ENCODE data around the gene CCDC90B. TPM values are rescaled to one million over a fixed set of nuclear protein-coding genes. Genes with fewer than 3 reads are reported as not detected.

CCDC90B gene
- total and polyA plus RNA-seq, 2 donors (not counting 3 experiments of a cell fraction or from before 2014, with no cell fraction given), result 24.3 to 45.8 TPM

DNA sequence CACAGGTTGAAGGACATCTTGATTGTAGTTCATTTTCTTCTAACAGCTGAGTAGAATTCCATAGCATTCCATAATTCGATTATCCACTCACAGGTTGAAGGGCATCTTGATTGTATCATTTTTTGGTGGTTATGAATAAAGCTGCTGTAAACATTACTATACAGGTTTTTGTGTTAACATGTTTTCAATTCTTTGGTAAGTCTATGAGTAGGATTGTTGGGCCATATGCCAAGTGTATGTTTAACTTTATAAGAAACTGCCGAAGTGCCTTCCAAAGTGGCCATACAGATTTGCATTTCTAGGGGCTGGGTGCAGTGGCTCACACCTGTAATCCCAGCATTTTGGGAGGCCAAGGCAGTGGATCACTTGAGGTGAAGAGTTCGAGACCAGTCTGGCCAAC is 48.1 kb downstream of the CCDC90B start:
- Histone ChIP-seq H3K79me2 (ENCODE audit: control insufficient read depth, insufficient read depth, low read length) (no peaks in the 10 kb centered on the region), H3K4me3 (replicated peaks in 1 of 3; ENCODE audit: insufficient read depth in 1 of 3, low read depth in 1 of 3, low read length in 3 of 3) (no peak overlapping the region), H3K27me3 (ENCODE audit: control insufficient read depth in 2 of 2, insufficient read depth in 2 of 2, low read length in 2 of 2) (no peaks in the 10 kb centered on the region), H3K4me2 (ENCODE audit: insufficient read depth, low read length) (no peak overlapping the region), H2AFZ (ENCODE audit: low read depth, low read length) (no peak overlapping the region), H3K9me3 (replicated peaks; ENCODE audit: control insufficient read depth, insufficient read depth, low read length) (no peaks in the 10 kb centered on the region), H4K20me1 (replicated peaks; ENCODE audit: control insufficient read depth, extremely low read depth, insufficient read depth, low read length) (no peaks in the 10 kb centered on the region), H3K9me1 (replicated peaks; ENCODE audit: control insufficient read depth, extremely low read depth, insufficient read depth, low read length) (no peaks in the 10 kb centered on the region), H3K27ac (ENCODE audit: insufficient read depth, low read depth, low read length) (no peak overlapping the region), H3K4me1 (ENCODE audit: control insufficient read depth, extremely low read depth, insufficient read depth, low read length) (no peaks in the 10 kb centered on the region), H3K9ac (replicated peaks; ENCODE audit: extremely low read depth, insufficient read depth, low read length) (no peak overlapping the region), H3K36me3 (ENCODE audit: control insufficient read depth in 2 of 2, extremely low read depth in 1 of 2, insufficient read depth in 2 of 2, low read length in 2 of 2) (no peaks in the 10 kb centered on the region)
- no TSS peak for BruUV-seq (replicated peaks)
- DNase-seq (ENCODE audit: low read depth, low spot score) (no peak), FAIRE-seq (no peak)
- CTCF ChIA-PET, result interaction anchor here (3.3 kb wide), 1 partner anchor 12 kb away, joined by 17 read pairs; no protein-coding TSS in a partner anchor
- TF ChIP-seq MYC (IDR thresholded peaks at IDR 0.05; ENCODE audit: low read depth, low read length) (no peak), EZH2 (IDR thresholded peaks at IDR 0.05; ENCODE audit: borderline replicate concordance, low read depth, low read length, severe bottlenecking) (no peak), POLR2AphosphoS5 (IDR thresholded peaks at IDR 0.05; ENCODE audit: insufficient read depth, low read depth, low read length) (no peak), CTCF (IDR thresholded peaks at IDR 0.05; ENCODE audit: extremely low read depth in 1 of 2, insufficient read depth in 1 of 2, low read depth in 1 of 2, low read length in 2 of 2) (no peak), GATA2 (IDR thresholded peaks at IDR 0.05; ENCODE audit: insufficient read depth, insufficient read length, low read depth, low read length) (no peak), JUN (IDR thresholded peaks at IDR 0.05; ENCODE audit: borderline replicate concordance, insufficient read depth, insufficient read length, low read depth) (no peak), POLR2A (IDR thresholded peaks at IDR 0.05; ENCODE audit: low read depth, low read length) (no peak), FOS (IDR thresholded peaks at IDR 0.05; ENCODE audit: borderline replicate concordance, insufficient read depth, low read length) (no peak)
- TF ChIP-seq, protein P1, sequence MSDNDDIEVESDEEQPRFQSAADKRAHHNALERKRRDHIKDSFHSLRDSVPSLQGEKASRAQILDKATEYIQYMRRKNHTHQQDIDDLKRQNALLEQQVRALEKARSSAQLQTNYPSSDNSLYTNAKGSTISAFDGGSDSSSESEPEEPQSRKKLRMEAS (IDR thresholded peaks at IDR 0.05; ENCODE audit: insufficient read depth, insufficient read length), result no peak
- intact Hi-C loops (cut with micrococcal nuclease), result no loop called here
- POLR2A ChIA-PET, result no interaction called here
- dilution Hi-C loops (cut with MboI; ENCODE audit: extremely low pct_ligation_motif_present, low sequenced_read_pairs), result no loop called here
